IMR-90 (cell line): ENCODE measurements around the gene IRF2. TPM values are rescaled to one million over a fixed set of nuclear protein-coding genes. Genes with fewer than 3 reads are reported as not detected.

Source experiments
- ATAC-seq: fragments of 200-7000 bp; cut with Tn5 transposase; 2 replicates; pipeline ENCODE4 v1.9.1; 2020; ENCODE audit warnings: low read depth, mild to moderate bottlenecking, moderate library complexity
- BruUV-seq: library from RNA; stranded (reverse); fragments of 400-500 nt; replicated peaks from 2 replicates; lab custom pipeline; 2021; lab: Mats Ljungman, UMichigan
- CTCF ChIA-PET: fragments of 300-600 bp; formaldehyde crosslinking; extraction: SDS; loops from one replicate; lab custom pipeline; 2021; ENCODE audit warnings: antibody characterized with exemption; lab: Yijun Ruan, JAX
- POLR2A ChIA-PET: fragments of 300-600 bp; sonication (Branson Sonifier 250); formaldehyde crosslinking; loops from one replicate; lab custom pipeline; 2022; ENCODE audit warnings: antibody characterized with exemption; ENCODE audit not compliant: unreplicated experiment; lab: Charles Lee
- DNase-seq: peaks from one replicate; pipeline ENCODE4 v3.0.0; 2013
- H2AFZ ChIP-seq: replicated peaks from 2 replicates; pipeline ENCODE3; 2013; ENCODE audit warnings: low read length, mild to moderate bottlenecking; ENCODE audit not compliant: poor library complexity
- H2AK5ac ChIP-seq: 2 replicates; pipeline ENCODE4 v1.6.1; 2013; ENCODE audit warnings: low read depth, low read length, inconsistent platforms
- H2AK9ac ChIP-seq: replicated peaks from 2 replicates; pipeline ENCODE3; 2013; ENCODE audit warnings: mild to moderate bottlenecking, low read depth, low read length, moderate library complexity; ENCODE audit not compliant: poor library complexity
- H2BK120ac ChIP-seq: 2 replicates; pipeline ENCODE4 v1.6.1; 2013; ENCODE audit warnings: low read depth, low read length, inconsistent platforms
- H2BK15ac ChIP-seq: 3 replicates; pipeline ENCODE4 v1.6.1; 2013; ENCODE audit warnings: low read depth, low read length, inconsistent platforms
- H2BK20ac ChIP-seq: 2 replicates; pipeline ENCODE4 v1.6.1; 2013; ENCODE audit warnings: low read depth, mild to moderate bottlenecking, inconsistent platforms, low read length, moderate library complexity
- H2BK5ac ChIP-seq: 2 replicates; pipeline ENCODE4 v1.6.1; 2013; ENCODE audit warnings: mild to moderate bottlenecking, low read depth, low read length, inconsistent platforms; ENCODE audit not compliant: poor library complexity, severe bottlenecking
- H3K14ac ChIP-seq: replicated peaks from 2 replicates; pipeline ENCODE4 v1.6.1; 2013; ENCODE audit warnings: low read depth, low read length, inconsistent platforms
- H3K18ac ChIP-seq: 2 replicates; pipeline ENCODE4 v1.6.1; 2013; ENCODE audit warnings: low read depth, low read length, control low read depth
- H3K23ac ChIP-seq: 2 replicates; pipeline ENCODE4 v1.6.1; 2013; ENCODE audit warnings: low read depth, low read length, inconsistent platforms
- H3K27ac ChIP-seq: 2 replicates; pipeline ENCODE4 v1.5.1; 2013; ENCODE audit warnings: mild to moderate bottlenecking, control low read depth, low read length; ENCODE audit not compliant: insufficient read depth
- H3K27me3 ChIP-seq: 2 replicates; pipeline ENCODE4 v1.6.1; 2013; ENCODE audit warnings: low read length; ENCODE audit not compliant: control insufficient read depth, insufficient read depth
- H3K36me3 ChIP-seq: 2 replicates; pipeline ENCODE4 v1.6.1; 2013; ENCODE audit warnings: low read length, mixed read lengths; ENCODE audit not compliant: control insufficient read depth, insufficient read depth
- H3K4ac ChIP-seq: 2 replicates; pipeline ENCODE4 v1.6.1; 2013; ENCODE audit warnings: low read depth, low read length, inconsistent platforms
- H3K4me1 ChIP-seq: 2 replicates; pipeline ENCODE4 v1.6.1; 2013; ENCODE audit warnings: low read length, mixed read lengths; ENCODE audit not compliant: control insufficient read depth, insufficient read depth
- H3K4me2 ChIP-seq: 2 replicates; pipeline ENCODE4 v1.6.1; 2013; ENCODE audit warnings: low read depth, mild to moderate bottlenecking, control low read depth, low read length, moderate library complexity
- H3K4me3 ChIP-seq: 2 replicates; pipeline ENCODE4 v1.5.1; 2013; ENCODE audit warnings: low read depth, mild to moderate bottlenecking, control low read depth, low read length, moderate library complexity; ENCODE audit not compliant: insufficient read depth
- H3K56ac ChIP-seq: 2 replicates; pipeline ENCODE4 v1.6.1; 2013; ENCODE audit warnings: low read length, inconsistent platforms; ENCODE audit not compliant: insufficient read depth; ENCODE audit errors: extremely low read depth
- H3K79me1 ChIP-seq, 2 experiments: 2 replicates each; pipeline ENCODE4 v1.6.1; 2013; ENCODE audit warnings: low read length in 2 of 2, inconsistent platforms in 1 of 2, low read depth in 1 of 2
- H3K9ac ChIP-seq: 2 replicates; pipeline ENCODE4 v1.6.1; 2013; ENCODE audit warnings: low read depth, low read length, control low read depth
- H3K9me1 ChIP-seq: 2 replicates; pipeline ENCODE4 v1.6.1; 2013; ENCODE audit warnings: low read length, inconsistent platforms; ENCODE audit not compliant: insufficient read depth
- H3K9me3 ChIP-seq: 2 replicates; pipeline ENCODE4 v1.6.1; 2013; ENCODE audit warnings: low read length; ENCODE audit not compliant: control insufficient read depth, insufficient read depth
- H4K20me1 ChIP-seq: 2 replicates; pipeline ENCODE4 v1.6.1; 2013; ENCODE audit warnings: low read length, inconsistent platforms; ENCODE audit not compliant: insufficient read depth
- H4K5ac ChIP-seq: 2 replicates; pipeline ENCODE4 v1.6.1; 2013; ENCODE audit warnings: mild to moderate bottlenecking, low read depth, low read length, control low read depth
- H4K8ac ChIP-seq, 2 experiments: 2 replicates each; pipeline ENCODE4 v1.6.1; 2013; ENCODE audit warnings: low read depth in 2 of 2, low read length in 2 of 2, control low read depth in 1 of 2, inconsistent platforms in 1 of 2
- H4K91ac ChIP-seq: 2 replicates; pipeline ENCODE4 v1.6.1; 2013; ENCODE audit warnings: low read depth, low read length, inconsistent platforms; ENCODE audit not compliant: insufficient read depth
- BHLHE40 ChIP-seq: fragments of 150-350 bp; IDR thresholded peaks from 2 replicates; pipeline ENCODE4 v1.6.1; 2016; ENCODE audit warnings: mild to moderate bottlenecking, low read depth, low read length
- CEBPB ChIP-seq: IDR thresholded peaks from 2 replicates; pipeline ENCODE4 v1.6.1; 2012; ENCODE audit warnings: low read depth, low read length, improper control_type of control experiment
- FOS ChIP-seq: fragments of 150-350 bp; IDR thresholded peaks from 2 replicates; pipeline ENCODE4 v1.6.1; 2016; ENCODE audit warnings: low read depth, low read length
- MAFK ChIP-seq: IDR thresholded peaks from 2 replicates; pipeline ENCODE4 v1.6.1; 2012; ENCODE audit warnings: low read depth, low read length, improper control_type of control experiment
- MAZ ChIP-seq: IDR thresholded peaks from 2 replicates; pipeline ENCODE4 v1.6.1; 2012; ENCODE audit warnings: low read depth, mild to moderate bottlenecking, low read length, improper control_type of control experiment, moderate library complexity, borderline replicate concordance
- MXI1 ChIP-seq: IDR thresholded peaks from 2 replicates; pipeline ENCODE4 v1.6.1; 2012; ENCODE audit warnings: low read depth, mild to moderate bottlenecking, low read length, moderate library complexity, borderline replicate concordance
- NFE2L2 ChIP-seq: fragments of 150-350 bp; IDR thresholded peaks from 2 replicates; pipeline ENCODE4 v1.6.1; 2016; ENCODE audit warnings: low read depth, mild to moderate bottlenecking, low read length
- POLR2A ChIP-seq: IDR thresholded peaks from 2 replicates; pipeline ENCODE4 v1.6.1; 2012; ENCODE audit warnings: mild to moderate bottlenecking, low read depth, low read length
- RAD21 ChIP-seq: IDR thresholded peaks from 2 replicates; pipeline ENCODE4 v1.6.1; 2012; ENCODE audit warnings: low read length, improper control_type of control experiment
- RCOR1 ChIP-seq: IDR thresholded peaks from 2 replicates; pipeline ENCODE4 v1.6.1; 2012; ENCODE audit warnings: mild to moderate bottlenecking, low read length, improper control_type of control experiment; ENCODE audit not compliant: insufficient replicate concordance
- RFX5 ChIP-seq: IDR thresholded peaks from 2 replicates; pipeline ENCODE4 v1.8.0; 2012; ENCODE audit warnings: low read depth, mild to moderate bottlenecking, low read length, moderate library complexity
- SMC3 ChIP-seq: fragments of 150-350 bp; IDR thresholded peaks from 2 replicates; pipeline ENCODE4 v1.6.1; 2016; ENCODE audit warnings: low read depth, mild to moderate bottlenecking, antibody characterized with exemption, low read length, moderate library complexity
- WGBS, 2 experiments: methylation state at CpG; one replicate each; pipeline versions ENCODE4 v1.1.5 to v1.1.7; 2013; ENCODE audit warnings: missing lambda C conversion rate in 2 of 2; ENCODE audit not compliant: insufficient read length in 1 of 2; ENCODE audit errors: extremely low coverage in 2 of 2; 5-methylcytosine and 5-hydroxymethylcytosine counted together
- dilution Hi-C: fragments of 300-500 bp; cut with HindIII; formaldehyde crosslinking; loops from one replicate; pipeline ENCODE4 v1.14.3; 2018; ENCODE audit warnings: low sequenced_read_pairs; ENCODE audit not compliant: unreplicated experiment
- in situ Hi-C: fragments of 300-500 bp; cut with MboI; formaldehyde crosslinking; loops from 3 replicates; pipeline ENCODE4 v1.14.3; 2019; ENCODE audit warnings: low sequenced_read_pairs, inconsistent platforms, mixed read lengths
- intact Hi-C: fragments of 100-400 bp; cut with micrococcal nuclease; formaldehyde crosslinking; loops from 2 replicates; pipeline ENCODE4 v1.10.0; 2022
- polyA plus RNA-seq, 3 experiments: library from polyadenylated mRNA; depleted of rRNA; stranded (reverse); fragments of >200 nt; gene quantifications; 2 replicates each; pipeline ENCODE4 v1.2.3, GENCODE V29; 2012; ENCODE audit warnings: low replicate concordance in 1 of 3
- total RNA-seq: library from RNA; depleted of rRNA; stranded (reverse); fragments of >200 nt; gene quantifications from 2 replicates; pipeline ENCODE4 v1.2.3, GENCODE V29; 2012
- TF ChIP-seq, protein P1 (sequence below): fragments of 150-350 bp; IDR thresholded peaks from 2 replicates; pipeline ENCODE4 v1.6.1; 2017; ENCODE audit warnings: mild to moderate bottlenecking, antibody characterized with exemption, low read length, low read depth
- TF ChIP-seq, protein P2 (sequence below): conservative IDR thresholded peaks from 2 replicates; pipeline ENCODE4 v1.5.1; 2012; ENCODE audit warnings: mild to moderate bottlenecking, low read depth, low read length, improper control_type of control experiment
- TF ChIP-seq, protein P3 (sequence below): fragments of 150-350 bp; IDR thresholded peaks from 2 replicates; pipeline ENCODE4 v1.6.1; 2016; ENCODE audit warnings: low read depth, mild to moderate bottlenecking, low read length, moderate library complexity, borderline replicate concordance

The IRF2 gene
- total and polyA plus RNA-seq, 2 of the 4 experiments (the other 2 are of a cell fraction), result 16.5 to 21.9 TPM

GRCh38 chr4:184402740-184403383 is 71.5 kb downstream of the IRF2 start:
- Histone ChIP-seq H2BK120ac (no peak overlapping the region), H2BK5ac (no peak overlapping the region), H4K8ac (no peak overlapping the region), H3K23ac (no peak overlapping the region), H3K9me1 (peaks cover 11% of the 10 kb centered on the region; the same call in 1 of the 2 replicates), H3K9me3 (0 out of 2 replicates have a peak, but pooled peaks cover 2% of the 10 kb centered on the region), H2BK20ac (no peak overlapping the region), H3K56ac (no peak overlapping the region), H2BK15ac (peak overlapping the region; percentile 41; the same call in 1 of the 3 replicates), H3K14ac (no peak overlapping the region), H4K20me1 (no peaks in the 10 kb centered on the region), H3K18ac (0 out of 2 replicates have a peak overlapping the region, but pooled peaks have one; percentile 39), H2AK9ac (no peak overlapping the region), H3K4me2 (no peak overlapping the region), H3K9ac (no peak overlapping the region), H4K91ac (peak overlapping the region; percentile 45; the same call in 1 of the 2 replicates), H3K36me3 (peaks cover 44% of the 10 kb centered on the region), H3K4me3 (no peak overlapping the region), H3K4ac (no peak overlapping the region), H4K5ac (no peak overlapping the region), H2AFZ (no peak overlapping the region), H2AK5ac (peak overlapping the region; percentile 42), H3K27me3 (no peaks in the 10 kb centered on the region), H3K79me1 (peaks cover 0 to 27% of the 10 kb centered on the region in 2 experiments; a peak in 2 of 4 replicates), H3K4me1 (peaks cover 13% of the 10 kb centered on the region), H3K27ac (no peak overlapping the region)
- in situ Hi-C loops, result no loop called here
- dilution Hi-C loops, result no loop called here
- no peak for DNase-seq
- POLR2A ChIA-PET, result no interaction called here
- CTCF ChIA-PET, result no interaction called here
- intact Hi-C loops, result loop anchor here (5.0 kb wide), 2 partner anchors 134 to 136 kb away; no protein-coding TSS in a partner anchor
- BruUV-seq, result no TSS peak
- no peak for ATAC-seq
- WGBS, 2 experiments, result 92% methylated on average over 4 of the region's 14 CpGs; no CpG with 5 or more reads in 1 of the 2 experiments
- no peak for TF ChIP-seq MXI1
- TF ChIP-seq MAFK, result no peak
- TF ChIP-seq RAD21, result no peak
- no peak for TF ChIP-seq CEBPB
- TF ChIP-seq NFE2L2, result no peak
- TF ChIP-seq, protein P1, sequence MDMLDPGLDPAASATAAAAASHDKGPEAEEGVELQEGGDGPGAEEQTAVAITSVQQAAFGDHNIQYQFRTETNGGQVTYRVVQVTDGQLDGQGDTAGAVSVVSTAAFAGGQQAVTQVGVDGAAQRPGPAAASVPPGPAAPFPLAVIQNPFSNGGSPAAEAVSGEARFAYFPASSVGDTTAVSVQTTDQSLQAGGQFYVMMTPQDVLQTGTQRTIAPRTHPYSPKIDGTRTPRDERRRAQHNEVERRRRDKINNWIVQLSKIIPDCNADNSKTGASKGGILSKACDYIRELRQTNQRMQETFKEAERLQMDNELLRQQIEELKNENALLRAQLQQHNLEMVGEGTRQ, result no peak
- TF ChIP-seq SMC3, result no peak
- TF ChIP-seq, protein P2, sequence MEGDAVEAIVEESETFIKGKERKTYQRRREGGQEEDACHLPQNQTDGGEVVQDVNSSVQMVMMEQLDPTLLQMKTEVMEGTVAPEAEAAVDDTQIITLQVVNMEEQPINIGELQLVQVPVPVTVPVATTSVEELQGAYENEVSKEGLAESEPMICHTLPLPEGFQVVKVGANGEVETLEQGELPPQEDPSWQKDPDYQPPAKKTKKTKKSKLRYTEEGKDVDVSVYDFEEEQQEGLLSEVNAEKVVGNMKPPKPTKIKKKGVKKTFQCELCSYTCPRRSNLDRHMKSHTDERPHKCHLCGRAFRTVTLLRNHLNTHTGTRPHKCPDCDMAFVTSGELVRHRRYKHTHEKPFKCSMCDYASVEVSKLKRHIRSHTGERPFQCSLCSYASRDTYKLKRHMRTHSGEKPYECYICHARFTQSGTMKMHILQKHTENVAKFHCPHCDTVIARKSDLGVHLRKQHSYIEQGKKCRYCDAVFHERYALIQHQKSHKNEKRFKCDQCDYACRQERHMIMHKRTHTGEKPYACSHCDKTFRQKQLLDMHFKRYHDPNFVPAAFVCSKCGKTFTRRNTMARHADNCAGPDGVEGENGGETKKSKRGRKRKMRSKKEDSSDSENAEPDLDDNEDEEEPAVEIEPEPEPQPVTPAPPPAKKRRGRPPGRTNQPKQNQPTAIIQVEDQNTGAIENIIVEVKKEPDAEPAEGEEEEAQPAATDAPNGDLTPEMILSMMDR, result no peak
- no peak for TF ChIP-seq RFX5
- TF ChIP-seq BHLHE40, result no peak
- TF ChIP-seq POLR2A, result no peak
- TF ChIP-seq FOS, result no peak
- TF ChIP-seq MAZ, result no peak
- no peak for TF ChIP-seq RCOR1
- TF ChIP-seq, protein P3, sequence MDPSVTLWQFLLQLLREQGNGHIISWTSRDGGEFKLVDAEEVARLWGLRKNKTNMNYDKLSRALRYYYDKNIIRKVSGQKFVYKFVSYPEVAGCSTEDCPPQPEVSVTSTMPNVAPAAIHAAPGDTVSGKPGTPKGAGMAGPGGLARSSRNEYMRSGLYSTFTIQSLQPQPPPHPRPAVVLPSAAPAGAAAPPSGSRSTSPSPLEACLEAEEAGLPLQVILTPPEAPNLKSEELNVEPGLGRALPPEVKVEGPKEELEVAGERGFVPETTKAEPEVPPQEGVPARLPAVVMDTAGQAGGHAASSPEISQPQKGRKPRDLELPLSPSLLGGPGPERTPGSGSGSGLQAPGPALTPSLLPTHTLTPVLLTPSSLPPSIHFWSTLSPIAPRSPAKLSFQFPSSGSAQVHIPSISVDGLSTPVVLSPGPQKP, result no peak
